GM23338 (cell line): ENCODE measurements around the gene SMARCC1. TPM values are rescaled to one million over a fixed set of nuclear protein-coding genes. Genes with fewer than 3 reads are reported as not detected.

ENCODE experiments used
- ATAC-seq: fragments of 200-7000 bp; cut with Tn5 transposase; 3 replicates; pipeline ENCODE4 v1.9.1; 2020
- DNase-seq: peaks from one replicate; pipeline ENCODE4 v3.0.0-alpha.2; 2015; ENCODE audit warnings: low spot score
- H2AFZ ChIP-seq: fragments of 200-600 bp; sonication (generic); 2 replicates; pipeline ENCODE4 v1.8.0; 2016; ENCODE audit warnings: antibody characterized with exemption, mild to moderate bottlenecking, moderate library complexity
- H3F3A ChIP-seq: fragments of 200-600 bp; sonication (generic); replicated peaks from 2 replicates; pipeline ENCODE4 v1.8.0; 2017; ENCODE audit warnings: antibody characterized with exemption, mixed run types, low read depth
- H3K27ac ChIP-seq: fragments of 200-600 bp; sonication (generic); 2 replicates; pipeline ENCODE4 v1.6.1; 2016; ENCODE audit warnings: low read depth
- H3K27me3 ChIP-seq: fragments of 200-600 bp; sonication (generic); 2 replicates; pipeline ENCODE4 v1.8.0; 2016; ENCODE audit warnings: mild to moderate bottlenecking, mixed run types, moderate library complexity; ENCODE audit not compliant: insufficient read depth
- H3K36me3 ChIP-seq: fragments of 200-600 bp; sonication (generic); 2 replicates; pipeline ENCODE4 v1.8.0; 2016; ENCODE audit warnings: mild to moderate bottlenecking; ENCODE audit not compliant: insufficient read depth
- H3K4me1 ChIP-seq: fragments of 200-600 bp; sonication (generic); 2 replicates; pipeline ENCODE4 v1.8.0; 2016; ENCODE audit warnings: mild to moderate bottlenecking, moderate library complexity; ENCODE audit not compliant: insufficient read depth
- H3K4me2 ChIP-seq: fragments of 200-600 bp; sonication (generic); 2 replicates; pipeline ENCODE4 v1.7.1; 2017; ENCODE audit warnings: mixed run types
- H3K4me3 ChIP-seq: fragments of 200-600 bp; sonication (generic); 2 replicates; pipeline ENCODE4 v1.6.1; 2016; ENCODE audit warnings: mixed run types
- H3K79me2 ChIP-seq: fragments of 200-600 bp; sonication (generic); replicated peaks from 2 replicates; pipeline ENCODE4 v1.8.0; 2017; ENCODE audit warnings: mild to moderate bottlenecking; ENCODE audit not compliant: insufficient read depth
- H3K9me2 ChIP-seq: fragments of 200-600 bp; sonication (generic); 2 replicates; pipeline ENCODE4 v1.8.0; 2017; ENCODE audit not compliant: insufficient read depth
- H4K20me1 ChIP-seq: fragments of 200-600 bp; sonication (generic); replicated peaks from 2 replicates; pipeline ENCODE4 v1.8.0; 2017; ENCODE audit warnings: mild to moderate bottlenecking; ENCODE audit not compliant: insufficient read depth
- H3K27ac Mint-ChIP-seq: 2 replicates; pipeline ENCODE4 v1.8.0; 2020; ENCODE audit warnings: inconsistent platforms, mild to moderate bottlenecking, moderate library complexity, mixed read lengths
- H3K27me3 Mint-ChIP-seq: 3 replicates; pipeline ENCODE4 v1.8.0; 2022; ENCODE audit warnings: low read depth, mild to moderate bottlenecking, moderate library complexity, mixed read lengths, inconsistent platforms; ENCODE audit not compliant: insufficient read depth, poor library complexity
- H3K36me3 Mint-ChIP-seq: 3 replicates; pipeline ENCODE4 v1.8.0; 2021; ENCODE audit warnings: low read depth, mild to moderate bottlenecking, inconsistent platforms, moderate library complexity, mixed read lengths
- H3K4me1 Mint-ChIP-seq: 3 replicates; pipeline ENCODE4 v1.8.0; 2020; ENCODE audit warnings: mild to moderate bottlenecking, inconsistent platforms, mixed read lengths
- H3K4me3 Mint-ChIP-seq: 3 replicates; pipeline ENCODE4 v1.8.0; 2021; ENCODE audit warnings: moderate library complexity, mild to moderate bottlenecking, inconsistent platforms, mixed read lengths
- H3K9me3 Mint-ChIP-seq: 3 replicates; pipeline ENCODE4 v1.8.0; 2020; ENCODE audit warnings: moderate library complexity, mild to moderate bottlenecking, inconsistent platforms, mixed read lengths
- CREB1 ChIP-seq: fragments of 250-450 bp; sonication (Bioruptor Pico); IDR thresholded peaks from 2 replicates; pipeline ENCODE4 v1.5.0; 2020; ENCODE audit warnings: low read depth, mild to moderate bottlenecking, moderate library complexity
- EZH2 ChIP-seq: fragments of 200-600 bp; sonication (generic); IDR thresholded peaks from one replicate; pipeline ENCODE4 v1.8.0; 2017; ENCODE audit warnings: antibody characterized with exemption, mild to moderate bottlenecking, low read depth; ENCODE audit not compliant: unreplicated experiment
- EZH2phosphoT487 ChIP-seq: fragments of 200-600 bp; sonication (generic); IDR thresholded peaks from one replicate; pipeline ENCODE4 v1.8.1; 2018; ENCODE audit warnings: antibody characterized with exemption; ENCODE audit not compliant: unreplicated experiment
- JUNB ChIP-seq: IDR thresholded peaks from one replicate; pipeline ENCODE4 v1.6.1; 2016; ENCODE audit warnings: antibody characterized with exemption; ENCODE audit not compliant: unreplicated experiment
- NANOG ChIP-seq: IDR thresholded peaks from 2 replicates; pipeline ENCODE4 v1.6.1; 2016; ENCODE audit warnings: antibody characterized with exemption, borderline replicate concordance
- POLR2AphosphoS5 ChIP-seq: IDR thresholded peaks from 2 replicates; pipeline ENCODE4 v1.6.1; 2016; ENCODE audit warnings: antibody characterized with exemption, low read depth
- STAT1 ChIP-seq: IDR thresholded peaks from one replicate; pipeline ENCODE4 v1.6.1; 2016; ENCODE audit warnings: antibody characterized with exemption; ENCODE audit not compliant: unreplicated experiment
- ZNF114 ChIP-seq: fragments of 250-450 bp; sonication (Bioruptor Pico); IDR thresholded peaks from 2 replicates; pipeline ENCODE4 v1.5.0; 2020; ENCODE audit warnings: mild to moderate bottlenecking, moderate library complexity
- ZNF331 ChIP-seq: fragments of 250-450 bp; sonication (Bioruptor Pico); IDR thresholded peaks from 2 replicates; pipeline ENCODE4 v1.5.0; 2020; ENCODE audit warnings: low read depth, mild to moderate bottlenecking, moderate library complexity
- polyA plus RNA-seq: library from polyadenylated mRNA; unstranded; fragments of >200 nt; fragmentation: Nextera tagmentation; extraction: Ambion mirVana; gene quantifications from 2 replicates; pipeline ENCODE4 v1.2.1, GENCODE V29; 2016
- total RNA-seq: library from RNA; depleted of rRNA; stranded (reverse); fragments of >200 nt; shearing (Covaris generic); gene quantifications from 2 replicates; pipeline ENCODE4 v1.2.3, GENCODE V29; 2014
- TF ChIP-seq, protein P1 (sequence below), 2 experiments: fragments of 200-600 bp in 1 of 2; sonication (generic) in 1 of 2; conservative IDR thresholded peaks; 2 replicates each; pipeline versions ENCODE4 v1.5.1 to v1.6.1; 2016 to 2017; ENCODE audit warnings: antibody characterized with exemption in 2 of 2, low read depth in 2 of 2, mild to moderate bottlenecking in 2 of 2, moderate library complexity in 1 of 2
- TF ChIP-seq, protein P2 (sequence below): fragments of 250-450 bp; sonication (Bioruptor Pico); IDR thresholded peaks from 2 replicates; pipeline ENCODE4 v1.5.0; 2020; ENCODE audit warnings: mild to moderate bottlenecking, moderate library complexity
- TF ChIP-seq, protein P3 (sequence below): IDR thresholded peaks from 2 replicates; pipeline ENCODE4 v1.6.1; 2016; ENCODE audit warnings: antibody characterized with exemption
- TF ChIP-seq, protein P4 (sequence below): IDR thresholded peaks from one replicate; pipeline ENCODE4 v1.6.1; 2018; ENCODE audit warnings: antibody characterized with exemption; ENCODE audit not compliant: unreplicated experiment

SMARCC1 gene
- total and polyA plus RNA-seq, 2 experiments from 2014 or later: 105 to 171 TPM

DNA sequence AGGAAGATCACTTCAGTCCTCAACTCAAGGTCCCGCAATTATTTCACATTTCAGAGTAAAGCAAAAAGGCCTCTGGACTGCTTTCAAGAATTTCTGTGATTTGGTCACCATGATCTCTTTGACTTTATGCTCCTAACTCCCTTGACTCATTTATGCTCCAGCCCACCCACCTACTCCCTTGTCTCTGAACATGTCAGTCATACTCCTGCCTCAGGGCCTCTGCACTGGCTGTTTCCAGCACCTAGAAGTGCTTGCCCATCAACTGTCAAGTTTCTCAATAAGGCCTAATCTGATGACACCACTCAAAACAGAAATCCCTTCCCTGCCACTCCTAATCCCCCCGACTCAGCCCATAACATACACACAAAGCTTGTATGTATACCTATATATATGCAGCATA, 166.9 kb downstream of the SMARCC1 start:
- no peaks in the 10 kb centered on the region for H3K9me3 Mint-ChIP-seq
- H3K4me3 Mint-ChIP-seq: no peak overlapping the region
- H3K27me3 Mint-ChIP-seq: peaks cover 3% of the 10 kb centered on the region
- H3F3A ChIP-seq: peaks cover 20% of the 10 kb centered on the region
- H3K27ac Mint-ChIP-seq: no peak overlapping the region
- H3K27me3 ChIP-seq: no peaks in the 10 kb centered on the region
- peak overlapping the region; percentile 15; the same call in 1 of the 2 replicates for H3K27ac ChIP-seq
- TF ChIP-seq JUNB: no peak
- TF ChIP-seq, protein P1, sequence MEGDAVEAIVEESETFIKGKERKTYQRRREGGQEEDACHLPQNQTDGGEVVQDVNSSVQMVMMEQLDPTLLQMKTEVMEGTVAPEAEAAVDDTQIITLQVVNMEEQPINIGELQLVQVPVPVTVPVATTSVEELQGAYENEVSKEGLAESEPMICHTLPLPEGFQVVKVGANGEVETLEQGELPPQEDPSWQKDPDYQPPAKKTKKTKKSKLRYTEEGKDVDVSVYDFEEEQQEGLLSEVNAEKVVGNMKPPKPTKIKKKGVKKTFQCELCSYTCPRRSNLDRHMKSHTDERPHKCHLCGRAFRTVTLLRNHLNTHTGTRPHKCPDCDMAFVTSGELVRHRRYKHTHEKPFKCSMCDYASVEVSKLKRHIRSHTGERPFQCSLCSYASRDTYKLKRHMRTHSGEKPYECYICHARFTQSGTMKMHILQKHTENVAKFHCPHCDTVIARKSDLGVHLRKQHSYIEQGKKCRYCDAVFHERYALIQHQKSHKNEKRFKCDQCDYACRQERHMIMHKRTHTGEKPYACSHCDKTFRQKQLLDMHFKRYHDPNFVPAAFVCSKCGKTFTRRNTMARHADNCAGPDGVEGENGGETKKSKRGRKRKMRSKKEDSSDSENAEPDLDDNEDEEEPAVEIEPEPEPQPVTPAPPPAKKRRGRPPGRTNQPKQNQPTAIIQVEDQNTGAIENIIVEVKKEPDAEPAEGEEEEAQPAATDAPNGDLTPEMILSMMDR (conservative IDR thresholded peaks at IDR 0.05; ENCODE audit: low read depth in 2 of 2): no peak
- no peak for TF ChIP-seq STAT1
- no peak for TF ChIP-seq POLR2AphosphoS5
- TF ChIP-seq CREB1 (CRISPR knock-in tag): no peak
- TF ChIP-seq, protein P2, sequence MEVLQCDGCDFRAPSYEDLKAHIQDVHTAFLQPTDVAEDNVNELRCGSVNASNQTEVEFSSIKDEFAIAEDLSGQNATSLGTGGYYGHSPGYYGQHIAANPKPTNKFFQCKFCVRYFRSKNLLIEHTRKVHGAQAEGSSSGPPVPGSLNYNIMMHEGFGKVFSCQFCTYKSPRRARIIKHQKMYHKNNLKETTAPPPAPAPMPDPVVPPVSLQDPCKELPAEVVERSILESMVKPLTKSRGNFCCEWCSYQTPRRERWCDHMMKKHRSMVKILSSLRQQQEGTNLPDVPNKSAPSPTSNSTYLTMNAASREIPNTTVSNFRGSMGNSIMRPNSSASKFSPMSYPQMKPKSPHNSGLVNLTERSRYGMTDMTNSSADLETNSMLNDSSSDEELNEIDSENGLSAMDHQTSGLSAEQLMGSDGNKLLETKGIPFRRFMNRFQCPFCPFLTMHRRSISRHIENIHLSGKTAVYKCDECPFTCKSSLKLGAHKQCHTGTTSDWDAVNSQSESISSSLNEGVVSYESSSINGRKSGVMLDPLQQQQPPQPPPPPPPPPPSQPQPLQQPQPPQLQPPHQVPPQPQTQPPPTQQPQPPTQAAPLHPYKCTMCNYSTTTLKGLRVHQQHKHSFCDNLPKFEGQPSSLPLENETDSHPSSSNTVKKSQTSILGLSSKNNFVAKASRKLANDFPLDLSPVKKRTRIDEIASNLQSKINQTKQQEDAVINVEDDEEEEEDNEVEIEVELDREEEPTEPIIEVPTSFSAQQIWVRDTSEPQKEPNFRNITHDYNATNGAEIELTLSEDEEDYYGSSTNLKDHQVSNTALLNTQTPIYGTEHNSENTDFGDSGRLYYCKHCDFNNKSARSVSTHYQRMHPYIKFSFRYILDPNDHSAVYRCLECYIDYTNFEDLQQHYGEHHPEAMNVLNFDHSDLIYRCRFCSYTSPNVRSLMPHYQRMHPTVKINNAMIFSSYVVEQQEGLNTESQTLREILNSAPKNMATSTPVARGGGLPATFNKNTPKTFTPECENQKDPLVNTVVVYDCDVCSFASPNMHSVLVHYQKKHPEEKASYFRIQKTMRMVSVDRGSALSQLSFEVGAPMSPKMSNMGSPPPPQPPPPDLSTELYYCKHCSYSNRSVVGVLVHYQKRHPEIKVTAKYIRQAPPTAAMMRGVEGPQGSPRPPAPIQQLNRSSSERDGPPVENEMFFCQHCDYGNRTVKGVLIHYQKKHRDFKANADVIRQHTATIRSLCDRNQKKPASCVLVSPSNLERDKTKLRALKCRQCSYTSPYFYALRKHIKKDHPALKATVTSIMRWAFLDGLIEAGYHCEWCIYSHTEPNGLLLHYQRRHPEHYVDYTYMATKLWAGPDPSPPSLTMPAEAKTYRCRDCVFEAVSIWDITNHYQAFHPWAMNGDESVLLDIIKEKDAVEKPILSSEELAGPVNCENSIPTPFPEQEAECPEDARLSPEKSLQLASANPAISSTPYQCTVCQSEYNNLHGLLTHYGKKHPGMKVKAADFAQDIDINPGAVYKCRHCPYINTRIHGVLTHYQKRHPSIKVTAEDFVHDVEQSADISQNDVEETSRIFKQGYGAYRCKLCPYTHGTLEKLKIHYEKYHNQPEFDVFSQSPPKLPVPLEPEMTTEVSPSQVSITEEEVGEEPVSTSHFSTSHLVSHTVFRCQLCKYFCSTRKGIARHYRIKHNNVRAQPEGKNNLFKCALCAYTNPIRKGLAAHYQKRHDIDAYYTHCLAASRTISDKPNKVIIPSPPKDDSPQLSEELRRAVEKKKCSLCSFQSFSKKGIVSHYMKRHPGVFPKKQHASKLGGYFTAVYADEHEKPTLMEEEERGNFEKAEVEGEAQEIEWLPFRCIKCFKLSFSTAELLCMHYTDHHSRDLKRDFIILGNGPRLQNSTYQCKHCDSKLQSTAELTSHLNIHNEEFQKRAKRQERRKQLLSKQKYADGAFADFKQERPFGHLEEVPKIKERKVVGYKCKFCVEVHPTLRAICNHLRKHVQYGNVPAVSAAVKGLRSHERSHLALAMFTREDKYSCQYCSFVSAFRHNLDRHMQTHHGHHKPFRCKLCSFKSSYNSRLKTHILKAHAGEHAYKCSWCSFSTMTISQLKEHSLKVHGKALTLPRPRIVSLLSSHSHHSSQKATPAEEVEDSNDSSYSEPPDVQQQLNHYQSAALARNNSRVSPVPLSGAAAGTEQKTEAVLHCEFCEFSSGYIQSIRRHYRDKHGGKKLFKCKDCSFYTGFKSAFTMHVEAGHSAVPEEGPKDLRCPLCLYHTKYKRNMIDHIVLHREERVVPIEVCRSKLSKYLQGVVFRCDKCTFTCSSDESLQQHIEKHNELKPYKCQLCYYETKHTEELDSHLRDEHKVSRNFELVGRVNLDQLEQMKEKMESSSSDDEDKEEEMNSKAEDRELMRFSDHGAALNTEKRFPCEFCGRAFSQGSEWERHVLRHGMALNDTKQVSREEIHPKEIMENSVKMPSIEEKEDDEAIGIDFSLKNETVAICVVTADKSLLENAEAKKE (CRISPR knock-in tag): no peak
- no peak for TF ChIP-seq ZNF114 (CRISPR knock-in tag)
- TF ChIP-seq, protein P3, sequence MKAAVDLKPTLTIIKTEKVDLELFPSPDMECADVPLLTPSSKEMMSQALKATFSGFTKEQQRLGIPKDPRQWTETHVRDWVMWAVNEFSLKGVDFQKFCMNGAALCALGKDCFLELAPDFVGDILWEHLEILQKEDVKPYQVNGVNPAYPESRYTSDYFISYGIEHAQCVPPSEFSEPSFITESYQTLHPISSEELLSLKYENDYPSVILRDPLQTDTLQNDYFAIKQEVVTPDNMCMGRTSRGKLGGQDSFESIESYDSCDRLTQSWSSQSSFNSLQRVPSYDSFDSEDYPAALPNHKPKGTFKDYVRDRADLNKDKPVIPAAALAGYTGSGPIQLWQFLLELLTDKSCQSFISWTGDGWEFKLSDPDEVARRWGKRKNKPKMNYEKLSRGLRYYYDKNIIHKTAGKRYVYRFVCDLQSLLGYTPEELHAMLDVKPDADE: no peak
- no peak for TF ChIP-seq ZNF331 (CRISPR knock-in tag)
- TF ChIP-seq, protein P4, sequence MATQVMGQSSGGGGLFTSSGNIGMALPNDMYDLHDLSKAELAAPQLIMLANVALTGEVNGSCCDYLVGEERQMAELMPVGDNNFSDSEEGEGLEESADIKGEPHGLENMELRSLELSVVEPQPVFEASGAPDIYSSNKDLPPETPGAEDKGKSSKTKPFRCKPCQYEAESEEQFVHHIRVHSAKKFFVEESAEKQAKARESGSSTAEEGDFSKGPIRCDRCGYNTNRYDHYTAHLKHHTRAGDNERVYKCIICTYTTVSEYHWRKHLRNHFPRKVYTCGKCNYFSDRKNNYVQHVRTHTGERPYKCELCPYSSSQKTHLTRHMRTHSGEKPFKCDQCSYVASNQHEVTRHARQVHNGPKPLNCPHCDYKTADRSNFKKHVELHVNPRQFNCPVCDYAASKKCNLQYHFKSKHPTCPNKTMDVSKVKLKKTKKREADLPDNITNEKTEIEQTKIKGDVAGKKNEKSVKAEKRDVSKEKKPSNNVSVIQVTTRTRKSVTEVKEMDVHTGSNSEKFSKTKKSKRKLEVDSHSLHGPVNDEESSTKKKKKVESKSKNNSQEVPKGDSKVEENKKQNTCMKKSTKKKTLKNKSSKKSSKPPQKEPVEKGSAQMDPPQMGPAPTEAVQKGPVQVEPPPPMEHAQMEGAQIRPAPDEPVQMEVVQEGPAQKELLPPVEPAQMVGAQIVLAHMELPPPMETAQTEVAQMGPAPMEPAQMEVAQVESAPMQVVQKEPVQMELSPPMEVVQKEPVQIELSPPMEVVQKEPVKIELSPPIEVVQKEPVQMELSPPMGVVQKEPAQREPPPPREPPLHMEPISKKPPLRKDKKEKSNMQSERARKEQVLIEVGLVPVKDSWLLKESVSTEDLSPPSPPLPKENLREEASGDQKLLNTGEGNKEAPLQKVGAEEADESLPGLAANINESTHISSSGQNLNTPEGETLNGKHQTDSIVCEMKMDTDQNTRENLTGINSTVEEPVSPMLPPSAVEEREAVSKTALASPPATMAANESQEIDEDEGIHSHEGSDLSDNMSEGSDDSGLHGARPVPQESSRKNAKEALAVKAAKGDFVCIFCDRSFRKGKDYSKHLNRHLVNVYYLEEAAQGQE: no peak
- TF ChIP-seq EZH2: no peak
- TF ChIP-seq NANOG: no peak
- no peak for TF ChIP-seq EZH2phosphoT487
- peaks cover 26% of the 10 kb centered on the region for H4K20me1 ChIP-seq
- no peaks in the 10 kb centered on the region for H3K9me2 ChIP-seq
- H3K4me1 Mint-ChIP-seq: peaks cover 3% of the 10 kb centered on the region; the same call in 1 of the 3 replicates
- ATAC-seq (no peak; the same call in 2 of the 3 replicates), DNase-seq (no peak)
- H3K36me3 ChIP-seq: peaks cover 53% of the 10 kb centered on the region
- H2AFZ ChIP-seq: no peak overlapping the region
- H3K4me1 ChIP-seq: no peaks in the 10 kb centered on the region
- H3K4me2 ChIP-seq: no peak overlapping the region
- H3K36me3 Mint-ChIP-seq: peaks cover 57% of the 10 kb centered on the region
- H3K79me2 ChIP-seq: peaks cover 4% of the 10 kb centered on the region; the same call in 1 of the 2 replicates
- no peak overlapping the region for H3K4me3 ChIP-seq
